IPS-NIHi7 (cell line): ENCODE measurements around the gene YIPF3.
"Not testable (repeated sequence)": the region's sequence is repeated elsewhere in the genome, so short reads cannot be mapped to it uniquely, and the experiment has no call there.

Source experiments
- DNase-seq: peaks from one replicate; pipeline ENCODE4 v3.0.0; 2012; ENCODE audit warnings: mixed read lengths; ENCODE audit errors: extremely low spot score

Gene YIPF3

GRCh38 chr6:43509984-43510826 lies 6.5 kb downstream of the YIPF3 start, which contains the start of gene LRRC73:
TSS of gene LRRC73 (minus strand) at chr6:43510346. CDS start at chr6:43509785, 561 bp downstream.
- DNase-seq, result peak; percentile 87

- DNase-seq, result no peak
Measured at GRCh38 chr6:43509142-43509983, 7.4 kb downstream of the YIPF3 start.

- DNase-seq, result no peak
Measured at GRCh38 chr6:43508481-43509141, 8.1 kb downstream of the YIPF3 start.

- peak; percentile 85 for DNase-seq
Measured at GRCh38 chr6:43506667-43507471, 9.9 kb downstream of the YIPF3 start.

- no peak for DNase-seq
Measured at GRCh38 chr6:43506171-43506570, 10.6 kb downstream of the YIPF3 start.

GRCh38 chr6:43505718-43506117 lies 11.0 kb downstream of the YIPF3 start:
- DNase-seq, result no peak

GRCh38 chr6:43504756-43505593 lies 11.8 kb downstream of the YIPF3 start:
- DNase-seq, result no peak

- DNase-seq, result no peak
Measured at GRCh38 chr6:43503443-43503842, 13.3 kb downstream of the YIPF3 start.

- no peak for DNase-seq
Measured at GRCh38 chr6:43502666-43503065, 14.1 kb downstream of the YIPF3 start.

- no peak for DNase-seq
Measured at GRCh38 chr6:43500921-43501320, 15.8 kb downstream of the YIPF3 start.

GRCh38 chr6:43499028-43499815 lies 17.5 kb downstream of the YIPF3 start:
- DNase-seq, result no peak

- not testable (repeated sequence) for DNase-seq
Measured at GRCh38 chr6:43498291-43498690, 18.4 kb downstream of the YIPF3 start.

GRCh38 chr6:43497689-43498088 lies 19.0 kb downstream of the YIPF3 start:
- DNase-seq, result no peak

GRCh38 chr6:43497129-43497396 lies 19.7 kb downstream of the YIPF3 start:
- no peak for DNase-seq

- DNase-seq, result peak; percentile 86
Measured at GRCh38 chr6:43496370-43497128, 20.2 kb downstream of the YIPF3 start.

- no peak for DNase-seq
Measured at GRCh38 chr6:43495409-43495941, 21.3 kb downstream of the YIPF3 start.

- no peak for DNase-seq
Measured at GRCh38 chr6:43494766-43495165, 22.0 kb downstream of the YIPF3 start.

GRCh38 chr6:43494321-43494720 lies 22.4 kb downstream of the YIPF3 start:
- DNase-seq, result no peak

- no peak for DNase-seq
Measured at GRCh38 chr6:43493833-43494232, 22.9 kb downstream of the YIPF3 start.
